HL-60 (cell line): ENCODE results near the gene PLA2G4E.

Experiments
- DNase-seq, 2 experiments: peaks; one replicate each; pipeline ENCODE4 v3.0.0-alpha.2; 2010 to 2020; ENCODE audit warnings: low read depth in 1 of 2, low spot score in 1 of 2
- H3K27ac ChIP-seq: fragments of 250-450 bp; sonication (Bioruptor Pico); replicated peaks from 2 replicates; pipeline ENCODE4 v1.5.1; 2020; ENCODE audit warnings: mild to moderate bottlenecking, moderate library complexity
- H3K27me3 ChIP-seq: fragments of 250-450 bp; sonication (Bioruptor Pico); 2 replicates; pipeline ENCODE4 v1.5.1; 2021; ENCODE audit warnings: mild to moderate bottlenecking, moderate library complexity; ENCODE audit not compliant: insufficient read depth, poor library complexity, severe bottlenecking
- H3K4me3 ChIP-seq: replicated peaks from 2 replicates; pipeline ENCODE4 v1.5.1; 2011; ENCODE audit warnings: mild to moderate bottlenecking, control low read depth, low read length; ENCODE audit not compliant: insufficient read depth
- GABPA ChIP-seq: IDR thresholded peaks from 2 replicates; pipeline ENCODE4 v1.6.1; 2012; ENCODE audit warnings: low read depth
- POLR2AphosphoS5 ChIP-seq: IDR thresholded peaks from 2 replicates; pipeline ENCODE4 v1.6.1; 2012; ENCODE audit warnings: low read depth
- SPI1 ChIP-seq: IDR thresholded peaks from 2 replicates; pipeline ENCODE4 v1.6.1; 2012; ENCODE audit warnings: low read depth, mild to moderate bottlenecking, borderline replicate concordance
- TF ChIP-seq, protein P1 (sequence below): IDR thresholded peaks from one replicate; pipeline ENCODE4 v1.5.1; 2011; ENCODE audit warnings: low read length, control low read depth, inconsistent platforms; ENCODE audit not compliant: insufficient read depth
- TF ChIP-seq, protein P2 (sequence below): IDR thresholded peaks from 2 replicates; pipeline ENCODE4 v1.6.1; 2012; ENCODE audit warnings: low read depth; ENCODE audit not compliant: insufficient replicate concordance

PLA2G4E gene

DNA sequence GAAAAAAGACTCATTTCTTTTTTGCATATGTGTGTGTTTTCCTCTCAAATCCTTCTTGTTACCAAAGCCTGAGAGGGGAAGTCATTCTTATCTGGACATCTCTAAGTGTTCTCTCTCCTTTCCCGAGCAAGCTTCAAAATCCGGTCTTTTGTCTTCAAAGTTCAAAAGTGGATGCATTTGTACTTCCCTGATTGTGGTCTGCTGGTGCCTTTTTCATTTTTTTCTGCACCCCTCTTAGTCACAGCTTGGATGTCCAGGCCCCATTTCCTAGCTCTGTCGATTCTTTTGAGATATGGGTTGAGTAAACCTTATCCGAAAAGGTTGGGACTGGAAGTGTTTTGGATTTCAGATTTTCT lies 83.3 kb downstream of the PLA2G4E start:
- no peak overlapping the region for H3K27ac ChIP-seq
- H3K4me3 ChIP-seq = no peak overlapping the region
- H3K27me3 ChIP-seq = no peaks in the 10 kb centered on the region
- TF ChIP-seq, protein P1, sequence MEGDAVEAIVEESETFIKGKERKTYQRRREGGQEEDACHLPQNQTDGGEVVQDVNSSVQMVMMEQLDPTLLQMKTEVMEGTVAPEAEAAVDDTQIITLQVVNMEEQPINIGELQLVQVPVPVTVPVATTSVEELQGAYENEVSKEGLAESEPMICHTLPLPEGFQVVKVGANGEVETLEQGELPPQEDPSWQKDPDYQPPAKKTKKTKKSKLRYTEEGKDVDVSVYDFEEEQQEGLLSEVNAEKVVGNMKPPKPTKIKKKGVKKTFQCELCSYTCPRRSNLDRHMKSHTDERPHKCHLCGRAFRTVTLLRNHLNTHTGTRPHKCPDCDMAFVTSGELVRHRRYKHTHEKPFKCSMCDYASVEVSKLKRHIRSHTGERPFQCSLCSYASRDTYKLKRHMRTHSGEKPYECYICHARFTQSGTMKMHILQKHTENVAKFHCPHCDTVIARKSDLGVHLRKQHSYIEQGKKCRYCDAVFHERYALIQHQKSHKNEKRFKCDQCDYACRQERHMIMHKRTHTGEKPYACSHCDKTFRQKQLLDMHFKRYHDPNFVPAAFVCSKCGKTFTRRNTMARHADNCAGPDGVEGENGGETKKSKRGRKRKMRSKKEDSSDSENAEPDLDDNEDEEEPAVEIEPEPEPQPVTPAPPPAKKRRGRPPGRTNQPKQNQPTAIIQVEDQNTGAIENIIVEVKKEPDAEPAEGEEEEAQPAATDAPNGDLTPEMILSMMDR = no peak
- DNase-seq = no peak

DNA sequence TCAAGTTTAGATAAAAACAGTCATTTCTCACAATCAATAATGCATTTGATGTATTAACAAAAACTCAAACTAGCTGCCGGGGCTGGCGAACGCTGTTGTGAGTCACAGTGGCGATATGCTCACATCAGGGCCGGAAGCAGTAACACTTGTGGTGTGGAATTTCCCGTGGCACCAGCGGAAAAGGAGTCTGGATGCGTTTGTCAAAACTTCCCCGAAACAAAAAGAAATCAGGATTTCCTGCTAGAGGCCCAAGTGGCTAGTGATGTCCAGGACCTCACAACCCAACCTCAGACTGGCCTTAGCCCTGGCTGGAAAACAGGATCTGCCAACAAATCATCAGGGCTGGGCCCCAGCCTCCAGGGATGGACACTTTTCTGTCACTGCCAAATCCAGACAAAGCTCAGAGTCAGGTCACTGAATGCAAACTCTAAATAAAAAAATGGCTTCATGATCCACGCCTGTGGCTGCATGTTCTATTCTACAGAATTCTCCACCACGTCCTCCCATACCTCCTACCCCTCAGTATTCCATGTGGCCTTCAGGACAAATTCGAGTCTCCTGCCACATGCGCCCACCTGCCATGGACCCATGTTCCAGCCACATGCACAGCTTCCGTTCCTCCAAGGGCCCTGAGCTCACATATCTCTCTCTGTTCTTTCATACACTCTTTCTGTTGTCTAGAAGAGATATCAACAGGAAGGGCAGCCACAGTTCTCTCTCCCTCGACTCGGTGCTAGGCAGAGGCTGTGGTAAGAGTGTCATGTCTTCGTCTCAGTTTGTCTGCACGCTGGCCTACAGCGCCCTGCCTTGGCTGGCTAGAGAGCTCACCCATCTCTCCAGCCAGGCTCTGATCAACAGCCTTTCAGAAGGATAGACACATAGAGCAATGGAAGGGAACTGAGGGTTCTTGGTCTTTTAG lies 83.9 kb downstream of the PLA2G4E start:
- no peak for DNase-seq

DNA sequence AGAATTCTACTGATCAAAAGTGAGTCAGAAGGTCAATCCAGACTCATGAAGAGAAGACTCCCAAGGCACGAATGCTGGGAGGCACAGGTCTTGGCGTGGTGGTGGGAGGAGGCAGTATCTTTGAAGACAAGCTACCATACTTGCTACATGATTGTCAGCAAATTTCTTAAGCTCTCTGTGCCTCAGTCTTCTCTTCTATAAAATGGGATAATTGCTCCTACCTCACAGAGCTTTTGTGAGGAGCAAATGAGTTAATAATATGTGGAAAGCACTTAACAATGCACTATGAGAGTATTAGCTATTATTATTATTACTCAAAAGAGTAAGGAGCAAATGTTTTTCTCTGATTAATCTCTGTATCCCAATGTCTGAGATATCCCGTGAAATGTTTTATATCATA lies 84.7 kb downstream of the PLA2G4E start:
- TF ChIP-seq, protein P1 = no peak
- TF ChIP-seq GABPA = no peak
- TF ChIP-seq, protein P2, sequence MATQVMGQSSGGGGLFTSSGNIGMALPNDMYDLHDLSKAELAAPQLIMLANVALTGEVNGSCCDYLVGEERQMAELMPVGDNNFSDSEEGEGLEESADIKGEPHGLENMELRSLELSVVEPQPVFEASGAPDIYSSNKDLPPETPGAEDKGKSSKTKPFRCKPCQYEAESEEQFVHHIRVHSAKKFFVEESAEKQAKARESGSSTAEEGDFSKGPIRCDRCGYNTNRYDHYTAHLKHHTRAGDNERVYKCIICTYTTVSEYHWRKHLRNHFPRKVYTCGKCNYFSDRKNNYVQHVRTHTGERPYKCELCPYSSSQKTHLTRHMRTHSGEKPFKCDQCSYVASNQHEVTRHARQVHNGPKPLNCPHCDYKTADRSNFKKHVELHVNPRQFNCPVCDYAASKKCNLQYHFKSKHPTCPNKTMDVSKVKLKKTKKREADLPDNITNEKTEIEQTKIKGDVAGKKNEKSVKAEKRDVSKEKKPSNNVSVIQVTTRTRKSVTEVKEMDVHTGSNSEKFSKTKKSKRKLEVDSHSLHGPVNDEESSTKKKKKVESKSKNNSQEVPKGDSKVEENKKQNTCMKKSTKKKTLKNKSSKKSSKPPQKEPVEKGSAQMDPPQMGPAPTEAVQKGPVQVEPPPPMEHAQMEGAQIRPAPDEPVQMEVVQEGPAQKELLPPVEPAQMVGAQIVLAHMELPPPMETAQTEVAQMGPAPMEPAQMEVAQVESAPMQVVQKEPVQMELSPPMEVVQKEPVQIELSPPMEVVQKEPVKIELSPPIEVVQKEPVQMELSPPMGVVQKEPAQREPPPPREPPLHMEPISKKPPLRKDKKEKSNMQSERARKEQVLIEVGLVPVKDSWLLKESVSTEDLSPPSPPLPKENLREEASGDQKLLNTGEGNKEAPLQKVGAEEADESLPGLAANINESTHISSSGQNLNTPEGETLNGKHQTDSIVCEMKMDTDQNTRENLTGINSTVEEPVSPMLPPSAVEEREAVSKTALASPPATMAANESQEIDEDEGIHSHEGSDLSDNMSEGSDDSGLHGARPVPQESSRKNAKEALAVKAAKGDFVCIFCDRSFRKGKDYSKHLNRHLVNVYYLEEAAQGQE = no peak
- no peak for TF ChIP-seq POLR2AphosphoS5
- no peak for TF ChIP-seq SPI1
- no peak for DNase-seq
- no peak overlapping the region for H3K27ac ChIP-seq
- H3K4me3 ChIP-seq = no peak overlapping the region
- H3K27me3 ChIP-seq = no peaks in the 10 kb centered on the region

More for the DNA sequence above, 83.9 kb downstream of the PLA2G4E start:
- Histone ChIP-seq H3K4me3 (no peak overlapping the region), H3K27me3 (no peaks in the 10 kb centered on the region), H3K27ac (no peak overlapping the region)
- TF ChIP-seq, protein P1 = no peak

DNA sequence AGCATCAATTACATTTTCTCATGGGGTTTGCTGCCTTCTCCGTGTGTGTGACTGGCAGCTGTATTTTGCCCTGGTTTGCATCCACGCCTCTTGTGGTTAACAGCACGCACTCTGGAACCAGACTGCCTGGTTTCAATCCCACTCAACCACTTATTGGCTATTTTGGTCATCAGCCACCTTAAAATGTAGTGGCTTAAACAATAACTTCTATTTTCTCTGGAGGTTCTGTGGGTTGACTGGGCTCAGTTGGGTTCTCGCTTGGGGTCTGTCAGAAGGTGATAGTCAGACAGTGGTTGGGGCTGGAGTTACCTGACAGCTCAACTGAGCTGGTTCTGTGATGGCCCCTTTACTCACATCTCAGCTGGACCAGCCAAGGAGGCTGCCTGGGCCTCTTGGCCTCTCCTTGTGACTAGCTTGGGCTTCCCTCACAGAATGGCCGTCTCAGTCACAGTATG lies 85.2 kb downstream of the PLA2G4E start:
- Histone ChIP-seq H3K4me3 (no peak overlapping the region), H3K27me3 (no peaks in the 10 kb centered on the region), H3K27ac (no peak overlapping the region)
- TF ChIP-seq, protein P2 = no peak
- TF ChIP-seq SPI1 (no peak), POLR2AphosphoS5 (no peak), GABPA (no peak)
- TF ChIP-seq, protein P1 = no peak
- DNase-seq = no peak
